Measurements from ENCODE around the gene FAM83G. TPM values are rescaled to one million over a fixed set of nuclear protein-coding genes. Genes with fewer than 3 reads are reported as not detected.
A peak's percentile ranks its signal among the peaks of the same experiment; 100 is the strongest.

FAM83G gene
- total RNA-seq, 1 experiment from 2014 or later, result 21.0 TPM

DNA sequence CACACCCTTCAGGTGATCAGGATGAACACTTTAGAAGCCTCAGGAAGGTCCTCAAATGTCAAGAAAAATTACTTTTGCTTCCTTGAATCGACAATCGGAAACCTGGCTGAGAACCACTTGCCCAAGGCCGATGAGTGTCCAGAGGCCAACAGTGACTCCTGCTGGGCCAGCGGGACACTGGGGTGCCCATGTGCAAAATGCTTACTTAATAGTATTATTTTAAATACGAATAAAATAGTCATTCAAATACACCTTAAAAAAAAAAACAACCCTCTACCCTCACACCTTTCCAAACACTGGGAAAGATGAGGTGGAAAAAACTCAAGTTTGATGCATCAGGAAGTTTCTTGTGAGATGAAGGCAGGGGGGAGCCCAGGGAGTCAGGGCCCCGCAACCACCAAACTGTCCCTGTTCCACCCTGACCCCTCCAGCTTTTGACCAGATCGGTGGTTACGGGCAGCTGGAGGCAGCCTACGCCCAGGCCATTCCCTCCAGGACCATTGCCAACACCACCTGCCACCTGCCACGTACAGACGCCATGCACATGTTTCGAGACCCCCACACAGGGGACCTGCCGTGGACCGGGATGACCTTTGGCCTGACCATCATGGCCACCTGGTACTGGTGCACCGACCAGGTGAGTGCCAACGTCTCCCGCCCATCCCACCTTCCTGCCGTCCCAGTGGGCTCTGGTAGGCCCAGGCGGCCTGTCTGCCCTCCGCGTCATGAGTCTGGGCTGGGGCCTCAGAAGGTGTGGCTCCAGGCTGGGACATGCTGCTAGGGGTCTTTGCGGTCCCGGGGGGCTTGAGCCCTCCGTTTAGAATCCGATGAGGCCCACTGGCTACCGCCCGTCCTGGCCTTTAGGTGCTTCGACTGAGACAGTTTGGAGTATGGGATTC is 33.7 kb downstream of the FAM83G start:
- DNase-seq (ENCODE audit: low read depth), result no peak

DNA sequence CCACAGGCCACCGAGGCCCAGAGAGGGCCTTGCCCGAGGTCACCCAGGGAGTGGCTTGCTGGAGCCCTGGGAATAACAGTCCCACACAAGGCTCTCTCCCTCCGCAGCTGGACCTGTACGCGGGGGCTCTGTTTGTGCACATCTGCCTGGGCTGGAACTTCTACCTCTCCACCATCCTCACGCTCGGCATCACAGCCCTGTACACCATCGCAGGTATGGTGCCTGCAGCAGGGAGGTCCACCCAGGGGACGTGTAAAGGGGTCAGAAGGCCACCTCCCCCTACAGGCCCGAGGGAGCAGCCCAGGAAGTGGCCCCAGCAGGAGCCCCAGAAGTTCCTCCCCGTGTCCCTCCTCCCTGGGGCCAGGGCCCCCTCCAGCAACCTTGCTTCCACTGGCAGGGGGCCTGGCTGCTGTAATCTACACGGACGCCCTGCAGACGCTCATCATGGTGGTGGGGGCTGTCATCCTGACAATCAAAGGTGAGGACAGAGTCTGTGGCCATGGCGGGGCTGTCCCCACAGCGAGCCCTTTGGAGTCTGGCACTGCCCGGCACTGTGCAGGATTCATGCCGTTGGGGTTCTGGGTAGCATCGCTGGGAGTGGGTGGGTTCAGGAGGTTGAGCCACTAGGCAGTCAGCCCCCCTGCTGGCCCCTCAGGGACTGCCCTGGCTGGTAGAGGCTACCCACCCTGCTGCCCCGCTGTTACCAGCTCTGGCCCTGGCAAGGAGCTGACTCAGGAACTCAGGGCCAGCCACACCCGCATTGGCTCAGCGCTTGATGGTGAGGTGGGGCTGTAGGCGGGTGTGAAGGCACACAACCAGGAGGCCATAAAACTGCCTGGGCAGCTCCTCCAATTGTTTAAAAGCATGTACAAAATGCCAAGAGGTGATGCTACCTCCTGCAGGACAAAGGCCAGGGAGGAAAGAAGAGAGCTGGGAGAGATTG is 35.3 kb downstream of the FAM83G start:
- peak; percentile 33 for DNase-seq (ENCODE audit: low read depth)

DNA sequence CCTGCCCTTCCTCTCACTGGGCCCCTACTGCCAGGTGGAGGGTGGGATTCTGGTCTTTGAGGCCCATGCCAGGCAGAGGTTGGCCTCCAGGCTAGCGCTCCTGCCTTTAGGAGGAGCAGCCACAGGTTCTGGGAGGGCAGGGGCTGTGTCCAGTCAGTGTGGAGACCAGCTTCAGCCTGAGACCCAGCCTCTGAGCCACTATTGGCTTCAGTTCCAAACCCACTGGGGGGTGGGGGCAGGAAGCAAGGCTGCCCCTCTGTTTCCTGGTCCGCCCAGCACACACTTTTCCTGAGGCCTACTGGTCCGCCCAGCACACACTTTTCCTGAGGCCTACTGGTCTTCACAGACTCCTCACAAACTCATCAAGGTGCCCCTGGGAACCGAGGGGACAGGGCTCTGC is 36.2 kb downstream of the FAM83G start:
- no peak for DNase-seq (ENCODE audit: low read depth)

DNA sequence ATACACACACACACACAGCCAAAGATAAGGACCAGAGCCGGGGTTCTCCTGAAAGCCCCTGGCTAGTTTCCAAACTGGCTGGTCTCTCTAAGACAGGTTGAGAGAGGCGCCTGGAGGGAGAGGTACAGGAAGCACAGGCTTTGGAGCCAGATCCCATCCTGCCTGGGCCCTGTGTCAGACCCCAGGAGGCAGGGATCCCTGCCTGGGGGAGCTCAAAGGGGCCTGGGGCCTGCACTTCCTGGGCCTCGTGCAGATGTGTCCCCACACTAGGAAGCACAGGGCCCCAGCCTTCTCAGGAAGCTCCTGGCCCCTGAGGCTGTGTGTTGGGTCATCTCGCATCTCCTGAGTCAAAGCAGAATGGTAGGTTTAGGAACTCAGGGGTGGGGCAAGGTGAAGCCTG is 36.6 kb downstream of the FAM83G start:
- DNase-seq (ENCODE audit: low read depth), result no peak

DNA sequence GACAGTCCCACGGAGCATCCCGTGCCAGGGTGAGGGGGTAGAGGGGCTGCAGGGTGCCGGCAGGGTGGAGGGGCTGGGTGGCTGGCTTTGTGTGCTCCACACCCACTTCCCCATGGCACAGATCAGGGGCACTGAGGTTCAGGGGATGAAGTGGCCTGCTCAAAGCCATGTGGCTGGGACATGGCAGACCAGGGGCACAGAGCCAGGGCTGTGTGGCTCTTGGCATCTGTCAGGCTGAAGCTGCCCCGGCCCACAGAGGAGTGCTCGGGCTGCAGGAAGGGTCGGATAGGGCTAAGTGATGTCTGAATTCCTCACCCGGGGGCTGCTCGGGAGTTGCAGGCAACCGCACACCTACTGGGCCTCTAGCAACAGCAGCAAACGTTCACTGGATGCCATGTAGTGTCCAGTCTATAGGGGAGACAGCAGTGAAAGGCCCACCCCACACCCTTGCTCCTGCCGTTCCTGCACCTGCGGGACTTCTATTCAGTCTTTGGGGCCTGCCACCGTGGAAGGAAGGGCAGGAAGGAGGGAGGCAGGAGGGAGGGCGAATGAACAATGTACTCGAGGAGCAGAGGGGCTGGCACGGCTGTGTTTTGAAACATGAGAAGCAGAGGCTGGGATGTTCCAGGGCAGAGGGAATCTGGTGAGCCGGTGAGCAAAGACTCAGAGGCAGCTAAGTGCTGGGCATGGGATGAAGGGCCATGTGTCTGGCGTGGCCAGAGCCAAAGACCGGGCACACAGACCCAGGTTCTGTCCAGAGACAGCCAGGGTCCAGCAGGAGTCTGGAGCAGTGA is 37.5 kb downstream of the FAM83G start:
- DNase-seq (ENCODE audit: low read depth), result peak; percentile 36

DNA sequence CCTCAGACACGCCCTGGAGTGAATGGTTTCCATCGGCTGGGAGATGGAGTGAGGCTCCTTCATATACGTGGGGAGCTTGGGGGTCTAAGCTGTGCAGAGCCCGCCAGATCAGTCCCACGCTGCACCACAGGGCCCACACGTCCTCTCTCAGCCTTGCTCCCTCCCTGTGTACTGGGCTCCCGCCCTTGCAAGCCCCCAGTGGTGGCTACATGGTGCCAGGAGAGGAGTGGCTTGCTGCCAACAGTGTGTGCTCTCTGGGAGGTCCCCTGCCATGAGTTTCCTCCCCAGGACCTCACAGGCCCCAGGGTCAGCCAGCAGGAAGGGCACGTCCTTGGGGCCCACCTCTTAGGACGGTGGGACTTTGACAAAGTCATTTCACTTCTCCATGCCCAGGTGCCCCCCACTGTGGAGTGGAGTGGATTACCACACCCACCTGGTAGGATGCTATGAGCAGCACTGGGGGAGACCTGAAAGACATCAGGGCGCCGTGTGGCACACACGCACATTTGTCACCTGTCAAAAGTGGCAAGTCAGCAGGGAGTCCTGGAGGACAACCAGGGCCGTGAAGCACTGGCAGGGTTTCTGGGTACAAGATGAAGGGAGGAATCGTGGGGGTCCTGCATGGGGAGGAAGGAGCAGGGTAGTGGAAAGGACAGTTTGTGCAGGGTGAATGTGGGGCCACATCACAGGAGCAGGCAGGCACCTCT is 38.9 kb downstream of the FAM83G start:
- no peak for DNase-seq (ENCODE audit: low read depth)

DNA sequence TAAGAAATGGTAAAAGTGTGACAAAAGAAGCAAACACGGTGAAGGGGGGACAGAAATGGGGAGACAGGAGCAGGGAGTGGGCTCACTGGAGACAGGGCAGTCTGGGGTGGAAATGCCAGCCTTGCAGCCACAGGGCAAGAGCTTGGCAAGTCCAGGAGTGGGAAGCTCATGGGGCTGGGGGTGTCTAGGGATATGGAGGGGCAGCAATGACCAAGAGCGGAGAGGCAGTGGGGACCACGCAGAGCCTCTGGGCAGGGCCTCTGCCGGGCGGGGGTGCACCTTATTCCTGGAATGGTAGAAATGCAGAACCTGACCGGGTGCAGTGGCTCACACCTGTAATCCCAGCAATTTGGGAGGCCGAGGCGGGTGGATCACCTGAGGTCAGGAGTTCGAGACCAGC is 40.0 kb downstream of the FAM83G start:
- no peak for DNase-seq (ENCODE audit: low read depth)

DNA sequence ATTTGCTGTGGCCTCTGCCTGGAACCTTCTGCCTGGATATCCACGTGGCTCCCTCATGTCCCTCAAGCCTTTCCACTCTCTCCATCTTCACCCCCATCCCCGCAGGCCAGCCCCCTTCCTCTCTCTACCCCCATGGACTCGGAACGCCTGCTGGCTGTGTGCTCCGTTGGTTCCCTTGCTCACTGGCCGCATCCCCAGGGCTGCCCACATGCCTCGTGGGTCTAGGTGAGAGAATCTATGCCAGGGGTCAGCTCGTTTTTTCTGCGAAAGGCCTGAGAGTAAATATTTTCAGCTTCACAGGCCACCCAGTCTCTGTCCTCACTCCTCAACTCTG is 40.6 kb downstream of the FAM83G start:
- no peak for DNase-seq (ENCODE audit: low read depth)

DNA sequence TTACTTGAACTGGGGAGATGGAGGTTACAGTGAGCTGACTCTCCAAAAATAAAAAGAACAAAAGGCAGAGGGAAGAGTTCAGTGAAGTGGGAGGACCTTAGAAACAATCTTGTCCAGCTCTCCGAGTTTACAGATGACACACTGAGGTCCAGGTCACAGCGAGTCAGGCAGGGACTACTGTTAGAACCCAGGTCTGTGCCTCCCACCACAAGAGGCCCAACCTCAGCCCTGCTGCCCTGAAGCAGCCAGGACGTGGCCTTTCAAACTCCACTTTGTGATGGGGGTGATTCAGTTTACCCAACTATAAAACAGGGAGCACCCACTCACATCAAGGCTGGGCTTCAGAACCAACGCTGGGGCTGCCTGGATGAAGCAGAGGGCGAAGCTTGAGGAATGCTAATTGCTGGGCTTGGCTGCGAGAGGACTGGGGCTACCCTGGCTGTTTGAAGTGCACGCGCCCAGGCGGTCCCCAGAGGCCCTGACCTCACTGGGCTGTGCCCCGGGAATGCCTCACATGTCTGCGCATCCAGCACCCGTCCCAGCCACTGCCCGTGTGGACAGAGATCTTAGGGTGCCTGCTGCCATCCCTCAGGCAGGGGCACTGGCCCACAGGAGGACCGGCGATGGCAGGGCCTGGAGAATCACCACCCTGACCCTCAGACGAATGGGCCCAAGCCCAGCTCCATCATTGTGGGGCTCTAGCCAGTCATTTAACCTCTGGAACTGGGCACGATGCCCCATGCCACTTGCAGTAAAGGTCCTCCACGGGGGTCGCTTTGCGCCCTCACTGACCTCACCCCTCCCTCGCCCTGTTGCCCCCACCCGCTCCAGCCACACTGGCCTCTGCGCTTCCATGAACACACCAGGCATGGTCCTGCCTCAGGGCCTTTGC is 41.2 kb downstream of the FAM83G start:
- DNase-seq (ENCODE audit: low read depth), result no peak

DNA sequence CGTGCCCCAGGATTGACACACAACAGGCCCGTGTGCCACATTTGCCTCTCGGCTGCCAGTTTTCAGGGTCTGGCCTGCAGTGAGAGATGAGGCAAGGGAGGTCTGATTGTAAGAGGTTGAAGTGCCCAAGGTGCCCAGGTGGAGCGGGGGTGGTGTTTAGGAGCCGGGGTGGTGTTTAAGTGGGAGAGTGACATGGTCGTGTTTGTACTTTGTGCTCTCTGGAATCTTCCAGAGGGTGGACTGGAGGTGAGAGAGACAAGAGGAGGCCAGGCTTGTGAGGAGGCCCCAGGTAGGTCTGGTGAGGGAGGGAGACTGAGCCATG is 42.1 kb downstream of the FAM83G start:
- DNase-seq (ENCODE audit: low read depth), result no peak

DNA sequence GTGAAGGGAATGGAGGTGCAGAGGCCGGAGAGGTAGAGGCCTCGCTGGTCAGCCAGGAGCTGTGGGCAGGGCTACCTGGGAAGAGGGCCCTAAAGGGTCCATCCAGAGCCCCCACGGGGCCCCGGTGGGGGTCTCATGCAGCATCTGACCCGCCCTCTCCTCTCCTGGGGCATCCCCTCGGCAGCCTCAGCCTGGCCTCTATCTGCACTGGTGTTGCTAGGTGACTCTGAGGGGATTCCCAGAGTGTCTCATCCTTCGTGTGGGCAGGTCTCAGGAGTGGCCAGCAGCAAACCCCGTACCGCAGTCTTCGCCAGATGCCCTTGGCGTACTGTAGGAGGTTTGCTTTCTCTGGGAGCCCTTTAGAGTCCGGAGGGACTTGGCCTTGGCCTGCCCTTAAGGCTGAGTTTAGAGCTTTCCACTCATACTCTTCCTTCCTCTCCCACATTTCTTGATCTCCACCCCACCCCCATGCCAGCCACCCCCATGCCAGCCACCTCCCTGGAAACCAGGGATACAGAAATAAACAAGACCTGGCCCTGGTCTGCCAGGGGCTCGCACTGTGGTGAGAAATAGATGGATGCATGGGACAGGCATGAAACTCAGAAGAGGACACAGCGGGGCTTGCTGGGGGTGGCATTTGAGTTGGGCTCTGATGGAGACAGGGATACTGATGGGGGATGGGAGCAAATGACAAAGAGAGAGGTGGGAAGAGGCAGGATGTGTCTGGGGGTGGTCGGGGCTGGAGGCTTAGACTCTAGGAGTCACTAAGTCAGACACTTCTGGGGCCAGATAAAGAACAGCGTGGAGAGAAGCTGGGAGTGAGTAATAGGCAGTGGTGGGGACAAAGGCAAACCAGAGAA is 42.7 kb downstream of the FAM83G start:
- no peak for DNase-seq (ENCODE audit: low read depth)

DNA sequence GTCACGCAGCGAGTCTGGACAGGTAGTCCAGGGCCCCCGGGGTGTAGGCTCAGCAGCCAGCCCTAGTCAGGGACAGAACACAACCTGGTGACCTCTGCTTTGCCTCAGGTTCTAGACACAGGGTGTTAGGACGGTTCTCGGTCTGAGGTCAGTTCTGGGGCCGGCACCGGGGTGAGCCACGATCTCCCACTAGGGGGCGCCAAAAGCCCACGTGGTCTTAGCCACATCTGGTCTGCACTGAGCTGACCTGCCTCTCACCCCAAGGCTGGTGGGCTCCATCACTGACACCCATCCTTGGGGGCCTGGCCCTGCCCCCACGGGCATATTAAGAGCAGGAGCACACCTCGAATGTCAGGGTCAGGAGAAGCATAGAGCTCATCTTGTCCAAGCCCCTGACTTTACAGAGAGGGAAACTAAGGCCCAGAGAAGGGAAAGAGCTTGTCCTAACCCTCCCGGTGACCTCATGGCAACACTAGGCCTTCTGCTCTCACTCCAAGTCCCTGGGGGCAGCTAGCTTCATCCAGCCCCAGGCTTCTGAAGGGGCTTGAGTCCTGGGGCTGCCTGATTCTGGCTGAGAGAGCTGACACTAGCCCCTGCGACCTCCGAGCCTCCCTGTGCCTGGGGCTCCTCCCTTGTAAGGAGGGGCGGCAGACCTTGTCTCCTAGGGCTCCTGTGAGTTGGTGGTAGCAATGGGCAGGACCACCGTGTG is 43.6 kb downstream of the FAM83G start:
- peak; percentile 66 for DNase-seq (ENCODE audit: low read depth)

DNA sequence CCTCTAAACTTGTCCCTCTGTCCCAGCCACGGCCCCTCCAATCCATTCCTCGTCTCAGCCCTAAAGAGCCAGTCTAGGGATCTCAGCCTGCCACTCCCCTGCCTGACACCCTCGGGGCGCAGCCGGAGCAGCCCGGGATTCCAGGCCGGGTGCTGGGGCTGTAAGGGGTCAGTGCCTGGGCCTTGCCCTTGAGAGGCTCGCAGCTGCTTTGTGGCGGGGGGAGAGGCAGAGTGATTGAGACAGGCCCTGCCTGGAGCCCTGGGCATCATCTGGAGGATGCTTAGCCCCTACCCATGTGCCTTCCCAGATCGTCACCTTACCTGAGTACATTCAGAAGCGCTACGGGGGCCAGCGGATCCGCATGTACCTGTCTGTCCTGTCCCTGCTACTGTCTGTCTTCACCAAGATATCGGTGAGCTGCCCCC is 44.3 kb downstream of the FAM83G start:
- DNase-seq (ENCODE audit: low read depth), result no peak

DNA sequence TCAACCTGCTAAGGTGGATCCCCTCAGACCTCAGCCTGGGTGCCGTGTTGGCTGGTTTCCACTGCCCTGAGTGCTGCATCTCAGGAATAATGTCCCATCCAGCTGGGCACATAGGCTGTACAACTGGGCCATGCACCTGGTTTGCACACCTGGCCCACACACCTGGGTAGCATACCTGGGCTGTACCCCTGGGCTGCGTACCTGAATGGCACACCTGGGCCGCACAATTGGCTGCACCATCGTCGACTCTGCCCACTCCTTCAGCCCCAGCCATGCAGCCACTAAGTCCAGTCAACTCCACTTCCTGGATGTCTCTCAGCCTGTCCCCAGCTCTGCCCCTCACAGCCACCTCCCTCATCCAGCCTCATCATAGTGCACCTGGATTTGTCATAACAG is 44.7 kb downstream of the FAM83G start:
- no peak for DNase-seq (ENCODE audit: low read depth)

DNA sequence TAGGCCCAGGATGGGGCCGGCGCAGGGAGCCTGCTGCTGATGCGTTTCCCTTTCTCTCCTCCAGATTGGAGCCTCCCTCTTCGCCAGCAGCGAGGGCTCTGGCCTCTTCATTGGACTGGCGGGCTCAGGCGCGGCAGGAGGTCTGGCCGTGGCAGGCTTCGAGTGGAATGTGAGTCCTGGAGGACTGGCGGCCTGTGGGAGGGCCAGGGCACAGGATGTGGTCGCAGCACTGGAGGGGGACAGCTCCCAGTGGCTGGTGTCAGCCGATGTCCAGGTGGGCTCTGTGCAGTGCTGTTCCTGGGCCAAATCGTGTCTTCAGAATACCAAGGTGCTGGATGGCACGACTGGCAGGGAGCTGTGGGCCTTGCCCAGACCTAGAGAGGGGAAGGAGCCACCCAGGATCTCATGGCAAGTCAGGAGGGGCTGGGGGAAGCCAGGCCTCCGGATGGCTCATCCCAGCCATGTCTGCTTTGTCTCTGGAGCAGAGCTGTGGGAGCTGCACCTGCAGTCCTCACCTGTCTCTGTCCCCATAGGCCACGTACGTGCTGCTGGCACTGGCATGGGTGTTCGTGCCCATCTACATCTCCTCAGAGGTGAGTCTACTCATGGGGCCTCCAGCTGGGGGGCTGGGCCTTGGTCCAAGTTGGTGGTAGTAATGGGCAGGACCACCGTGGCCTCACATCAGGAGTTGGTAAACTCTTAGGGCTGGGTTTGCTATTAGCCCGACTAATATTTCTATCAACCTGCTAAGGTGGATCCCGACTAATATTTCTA is 45.3 kb downstream of the FAM83G start:
- DNase-seq (ENCODE audit: low read depth), result no peak

DNA sequence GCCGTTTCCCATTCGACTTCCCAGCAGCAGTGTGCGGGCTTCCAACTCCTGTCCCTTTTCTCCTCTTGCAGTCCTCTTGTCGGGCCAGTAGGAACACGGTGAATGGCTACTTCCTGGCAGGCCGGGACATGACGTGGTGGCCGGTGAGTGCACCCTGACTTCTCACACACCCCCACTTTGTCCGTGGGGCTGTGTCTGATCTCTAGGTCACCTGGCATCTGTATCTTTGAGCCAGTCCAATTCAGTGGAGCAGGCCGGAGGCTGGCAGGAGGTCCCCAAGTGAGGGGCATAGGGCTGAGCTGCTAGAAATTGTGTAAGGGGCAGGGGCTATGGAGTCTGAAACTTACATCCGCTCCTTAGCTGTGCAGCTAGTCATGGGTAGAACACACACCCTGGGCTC is 46.0 kb downstream of the FAM83G start:
- DNase-seq (ENCODE audit: low read depth), result no peak

DNA sequence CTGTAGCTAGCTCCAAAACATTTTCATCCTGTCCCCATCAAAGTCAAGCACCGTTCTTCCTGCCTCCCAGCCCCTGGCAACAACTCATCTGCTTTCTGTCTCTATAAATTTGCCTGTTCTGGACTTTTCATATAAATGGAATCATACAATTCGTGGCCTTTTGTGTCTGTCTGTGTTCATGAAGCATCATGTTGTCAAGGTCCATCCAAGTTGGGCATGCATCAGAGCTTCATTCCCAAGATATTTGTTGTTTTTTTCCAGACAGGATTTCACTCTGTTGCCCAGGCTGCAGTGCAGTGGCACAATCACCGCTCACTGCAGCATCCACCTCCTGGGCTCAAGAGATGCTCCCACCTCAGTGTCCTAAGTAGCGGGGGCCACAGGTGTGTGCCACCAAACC is 46.7 kb downstream of the FAM83G start:
- no peak for DNase-seq (ENCODE audit: low read depth)

DNA sequence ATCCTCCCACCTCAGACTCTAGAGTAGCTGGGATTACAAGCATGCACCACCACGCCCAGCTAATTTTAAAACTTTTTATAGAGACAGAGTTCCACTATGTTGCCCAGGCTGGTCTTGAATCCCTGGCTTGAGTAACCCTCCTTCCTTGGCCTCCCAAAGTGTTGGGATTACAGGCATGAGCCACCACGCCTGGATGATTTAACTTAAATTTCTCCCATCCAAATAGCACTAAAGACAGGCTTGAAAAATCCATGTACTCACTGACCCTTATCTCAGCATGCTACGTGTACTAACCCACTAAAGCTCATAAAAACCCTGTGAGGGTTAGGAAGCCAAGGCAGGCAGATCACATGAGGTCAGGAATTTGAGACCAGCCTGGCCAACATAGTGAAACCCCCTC is 48.0 kb downstream of the FAM83G start:
- no peak for DNase-seq (ENCODE audit: low read depth)
